ENCODE measurements around the gene TRAK1.

- TF ChIP-seq CTCF (optimal IDR thresholded peaks at IDR 0.05 in 1 of 3, IDR thresholded peaks at IDR 0.05 in 1 of 3, conservative IDR thresholded peaks at IDR 0.05 in 1 of 3; ENCODE audit: extremely low read depth in 1 of 3, insufficient read depth in 2 of 3, low read length in 3 of 3) (no peak), EZH2 (IDR thresholded peaks at IDR 0.05; ENCODE audit: low read length) (no peak)
Measured at GRCh38 chr3:42097566-42097946, 6.4 kb downstream of the TRAK1 start.
